ENCODE measurements around the gene GSG1L.

GSG1L gene

GRCh38 chr16:27820646-27821345, 242.7 kb downstream of the GSG1L start:
- DNase-seq (ENCODE audit: low read depth in 2 of 2): no peak

GRCh38 chr16:27819881-27820610, 243.5 kb downstream of the GSG1L start:
- DNase-seq (ENCODE audit: low read depth in 2 of 2): no peak

- no peak for DNase-seq (ENCODE audit: low read depth in 2 of 2)
These were observed 244.2 kb downstream of the GSG1L start for GRCh38 chr16:27819356-27819755.

GRCh38 chr16:27818246-27818645, 245.3 kb downstream of the GSG1L start:
- no peak for DNase-seq (ENCODE audit: low read depth in 2 of 2)

GRCh38 chr16:27817038-27817437, 246.5 kb downstream of the GSG1L start:
- DNase-seq (ENCODE audit: low read depth in 2 of 2): no peak

- DNase-seq (ENCODE audit: low read depth in 2 of 2): no peak
These were observed 247.0 kb downstream of the GSG1L start for GRCh38 chr16:27816561-27816960.

- no peak for DNase-seq (ENCODE audit: low read depth in 2 of 2)
These were observed 249.9 kb downstream of the GSG1L start for GRCh38 chr16:27813591-27813990.

- DNase-seq (ENCODE audit: low read depth in 2 of 2): no peak
These were observed 251.6 kb downstream of the GSG1L start for GRCh38 chr16:27811881-27812280.

- no peak for DNase-seq (ENCODE audit: low read depth in 2 of 2)
These were observed 256.5 kb downstream of the GSG1L start for GRCh38 chr16:27806986-27807385.

- no peak for DNase-seq (ENCODE audit: low read depth in 2 of 2)
These were observed 257.1 kb downstream of the GSG1L start for GRCh38 chr16:27806388-27806787.

GRCh38 chr16:27805828-27806351, 257.6 kb downstream of the GSG1L start:
- no peak for DNase-seq (ENCODE audit: low read depth in 2 of 2)

- no peak for DNase-seq (ENCODE audit: low read depth in 2 of 2)
These were observed 259.6 kb downstream of the GSG1L start for GRCh38 chr16:27803775-27804549.

- no peak for DNase-seq (ENCODE audit: low read depth in 2 of 2)
These were observed 260.7 kb downstream of the GSG1L start for GRCh38 chr16:27802664-27803439.

GRCh38 chr16:27801289-27801945, 262.1 kb downstream of the GSG1L start:
- DNase-seq (ENCODE audit: low read depth in 2 of 2): no peak

- no peak for DNase-seq (ENCODE audit: low read depth in 2 of 2)
These were observed 262.7 kb downstream of the GSG1L start for GRCh38 chr16:27800817-27801216.

- no peak for DNase-seq (ENCODE audit: low read depth in 2 of 2)
These were observed 263.6 kb downstream of the GSG1L start for GRCh38 chr16:27799896-27800295.

GRCh38 chr16:27798241-27798640, 265.3 kb downstream of the GSG1L start:
- no peak for DNase-seq (ENCODE audit: low read depth in 2 of 2)

GRCh38 chr16:27795992-27796614, 267.4 kb downstream of the GSG1L start:
- peak in 1 of 2 donors; percentile 6 for DNase-seq (ENCODE audit: low read depth in 2 of 2)

GRCh38 chr16:27793249-27793622, 270.3 kb downstream of the GSG1L start:
- DNase-seq (ENCODE audit: low read depth in 2 of 2): no peak

GRCh38 chr16:27792486-27793248, 270.8 kb downstream of the GSG1L start:
- no peak for DNase-seq (ENCODE audit: low read depth in 2 of 2)

Measured in activated CD4-positive, alpha-beta T cell treated with anti-CD3 and anti-CD28 coated beads for 24 hours (primary cell).